IMR-90 (cell line): ENCODE measurements around the gene PCP4. TPM values are rescaled to one million over a fixed set of nuclear protein-coding genes. Genes with fewer than 3 reads are reported as not detected.

Experiments
- ATAC-seq: fragments of 200-7000 bp; cut with Tn5 transposase; 2 replicates; pipeline ENCODE4 v1.9.1; 2020; ENCODE audit warnings: low read depth, mild to moderate bottlenecking, moderate library complexity
- BruUV-seq: library from RNA; stranded (reverse); fragments of 400-500 nt; replicated peaks from 2 replicates; lab custom pipeline; 2021; lab: Mats Ljungman, UMichigan
- CTCF ChIA-PET: fragments of 300-600 bp; formaldehyde crosslinking; extraction: SDS; loops from one replicate; lab custom pipeline; 2021; ENCODE audit warnings: antibody characterized with exemption; lab: Yijun Ruan, JAX
- POLR2A ChIA-PET: fragments of 300-600 bp; sonication (Branson Sonifier 250); formaldehyde crosslinking; loops from one replicate; lab custom pipeline; 2022; ENCODE audit warnings: antibody characterized with exemption; ENCODE audit not compliant: unreplicated experiment; lab: Charles Lee
- DNase-seq: peaks from one replicate; pipeline ENCODE4 v3.0.0; 2013
- H2AFZ ChIP-seq: replicated peaks from 2 replicates; pipeline ENCODE3; 2013; ENCODE audit warnings: low read length, mild to moderate bottlenecking; ENCODE audit not compliant: poor library complexity
- H2AK5ac ChIP-seq: 2 replicates; pipeline ENCODE4 v1.6.1; 2013; ENCODE audit warnings: low read depth, low read length, inconsistent platforms
- H2AK9ac ChIP-seq: replicated peaks from 2 replicates; pipeline ENCODE3; 2013; ENCODE audit warnings: mild to moderate bottlenecking, low read depth, low read length, moderate library complexity; ENCODE audit not compliant: poor library complexity
- H2BK120ac ChIP-seq: 2 replicates; pipeline ENCODE4 v1.6.1; 2013; ENCODE audit warnings: low read depth, low read length, inconsistent platforms
- H2BK15ac ChIP-seq: 3 replicates; pipeline ENCODE4 v1.6.1; 2013; ENCODE audit warnings: low read depth, low read length, inconsistent platforms
- H2BK20ac ChIP-seq: 2 replicates; pipeline ENCODE4 v1.6.1; 2013; ENCODE audit warnings: low read depth, mild to moderate bottlenecking, inconsistent platforms, low read length, moderate library complexity
- H2BK5ac ChIP-seq: 2 replicates; pipeline ENCODE4 v1.6.1; 2013; ENCODE audit warnings: mild to moderate bottlenecking, low read depth, low read length, inconsistent platforms; ENCODE audit not compliant: poor library complexity, severe bottlenecking
- H3K14ac ChIP-seq: replicated peaks from 2 replicates; pipeline ENCODE4 v1.6.1; 2013; ENCODE audit warnings: low read depth, low read length, inconsistent platforms
- H3K18ac ChIP-seq: 2 replicates; pipeline ENCODE4 v1.6.1; 2013; ENCODE audit warnings: low read depth, low read length, control low read depth
- H3K23ac ChIP-seq: 2 replicates; pipeline ENCODE4 v1.6.1; 2013; ENCODE audit warnings: low read depth, low read length, inconsistent platforms
- H3K27ac ChIP-seq: 2 replicates; pipeline ENCODE4 v1.5.1; 2013; ENCODE audit warnings: mild to moderate bottlenecking, control low read depth, low read length; ENCODE audit not compliant: insufficient read depth
- H3K27me3 ChIP-seq: 2 replicates; pipeline ENCODE4 v1.6.1; 2013; ENCODE audit warnings: low read length; ENCODE audit not compliant: control insufficient read depth, insufficient read depth
- H3K36me3 ChIP-seq: 2 replicates; pipeline ENCODE4 v1.6.1; 2013; ENCODE audit warnings: low read length, mixed read lengths; ENCODE audit not compliant: control insufficient read depth, insufficient read depth
- H3K4ac ChIP-seq: 2 replicates; pipeline ENCODE4 v1.6.1; 2013; ENCODE audit warnings: low read depth, low read length, inconsistent platforms
- H3K4me1 ChIP-seq: 2 replicates; pipeline ENCODE4 v1.6.1; 2013; ENCODE audit warnings: low read length, mixed read lengths; ENCODE audit not compliant: control insufficient read depth, insufficient read depth
- H3K4me2 ChIP-seq: 2 replicates; pipeline ENCODE4 v1.6.1; 2013; ENCODE audit warnings: low read depth, mild to moderate bottlenecking, control low read depth, low read length, moderate library complexity
- H3K4me3 ChIP-seq: 2 replicates; pipeline ENCODE4 v1.5.1; 2013; ENCODE audit warnings: low read depth, mild to moderate bottlenecking, control low read depth, low read length, moderate library complexity; ENCODE audit not compliant: insufficient read depth
- H3K56ac ChIP-seq: 2 replicates; pipeline ENCODE4 v1.6.1; 2013; ENCODE audit warnings: low read length, inconsistent platforms; ENCODE audit not compliant: insufficient read depth; ENCODE audit errors: extremely low read depth
- H3K79me1 ChIP-seq, 2 experiments: 2 replicates each; pipeline ENCODE4 v1.6.1; 2013; ENCODE audit warnings: low read length in 2 of 2, inconsistent platforms in 1 of 2, low read depth in 1 of 2
- H3K9ac ChIP-seq: 2 replicates; pipeline ENCODE4 v1.6.1; 2013; ENCODE audit warnings: low read depth, low read length, control low read depth
- H3K9me1 ChIP-seq: 2 replicates; pipeline ENCODE4 v1.6.1; 2013; ENCODE audit warnings: low read length, inconsistent platforms; ENCODE audit not compliant: insufficient read depth
- H3K9me3 ChIP-seq: 2 replicates; pipeline ENCODE4 v1.6.1; 2013; ENCODE audit warnings: low read length; ENCODE audit not compliant: control insufficient read depth, insufficient read depth
- H4K20me1 ChIP-seq: 2 replicates; pipeline ENCODE4 v1.6.1; 2013; ENCODE audit warnings: low read length, inconsistent platforms; ENCODE audit not compliant: insufficient read depth
- H4K5ac ChIP-seq: 2 replicates; pipeline ENCODE4 v1.6.1; 2013; ENCODE audit warnings: mild to moderate bottlenecking, low read depth, low read length, control low read depth
- H4K8ac ChIP-seq, 2 experiments: 2 replicates each; pipeline ENCODE4 v1.6.1; 2013; ENCODE audit warnings: low read depth in 2 of 2, low read length in 2 of 2, control low read depth in 1 of 2, inconsistent platforms in 1 of 2
- H4K91ac ChIP-seq: 2 replicates; pipeline ENCODE4 v1.6.1; 2013; ENCODE audit warnings: low read depth, low read length, inconsistent platforms; ENCODE audit not compliant: insufficient read depth
- BHLHE40 ChIP-seq: fragments of 150-350 bp; IDR thresholded peaks from 2 replicates; pipeline ENCODE4 v1.6.1; 2016; ENCODE audit warnings: mild to moderate bottlenecking, low read depth, low read length
- CEBPB ChIP-seq: IDR thresholded peaks from 2 replicates; pipeline ENCODE4 v1.6.1; 2012; ENCODE audit warnings: low read depth, low read length, improper control_type of control experiment
- CHD1 ChIP-seq: IDR thresholded peaks from 2 replicates; pipeline ENCODE4 v1.6.1; 2012; ENCODE audit warnings: low read depth, low read length, improper control_type of control experiment
- CTCF ChIP-seq: conservative IDR thresholded peaks from 2 replicates; pipeline ENCODE4 v1.5.1; 2012; ENCODE audit warnings: mild to moderate bottlenecking, low read depth, low read length, improper control_type of control experiment
- ELK1 ChIP-seq: fragments of 150-350 bp; IDR thresholded peaks from 2 replicates; pipeline ENCODE4 v1.6.1; 2016; ENCODE audit warnings: low read depth, mild to moderate bottlenecking, low read length, moderate library complexity, borderline replicate concordance
- FOS ChIP-seq: fragments of 150-350 bp; IDR thresholded peaks from 2 replicates; pipeline ENCODE4 v1.6.1; 2016; ENCODE audit warnings: low read depth, low read length
- MAFK ChIP-seq: IDR thresholded peaks from 2 replicates; pipeline ENCODE4 v1.6.1; 2012; ENCODE audit warnings: low read depth, low read length, improper control_type of control experiment
- MAZ ChIP-seq: IDR thresholded peaks from 2 replicates; pipeline ENCODE4 v1.6.1; 2012; ENCODE audit warnings: low read depth, mild to moderate bottlenecking, low read length, improper control_type of control experiment, moderate library complexity, borderline replicate concordance
- MXI1 ChIP-seq: IDR thresholded peaks from 2 replicates; pipeline ENCODE4 v1.6.1; 2012; ENCODE audit warnings: low read depth, mild to moderate bottlenecking, low read length, moderate library complexity, borderline replicate concordance
- NFE2L2 ChIP-seq: fragments of 150-350 bp; IDR thresholded peaks from 2 replicates; pipeline ENCODE4 v1.6.1; 2016; ENCODE audit warnings: low read depth, mild to moderate bottlenecking, low read length
- POLR2A ChIP-seq: IDR thresholded peaks from 2 replicates; pipeline ENCODE4 v1.6.1; 2012; ENCODE audit warnings: mild to moderate bottlenecking, low read depth, low read length
- RAD21 ChIP-seq: IDR thresholded peaks from 2 replicates; pipeline ENCODE4 v1.6.1; 2012; ENCODE audit warnings: low read length, improper control_type of control experiment
- RCOR1 ChIP-seq: IDR thresholded peaks from 2 replicates; pipeline ENCODE4 v1.6.1; 2012; ENCODE audit warnings: mild to moderate bottlenecking, low read length, improper control_type of control experiment; ENCODE audit not compliant: insufficient replicate concordance
- RFX5 ChIP-seq: IDR thresholded peaks from 2 replicates; pipeline ENCODE4 v1.8.0; 2012; ENCODE audit warnings: low read depth, mild to moderate bottlenecking, low read length, moderate library complexity
- SMC3 ChIP-seq: fragments of 150-350 bp; IDR thresholded peaks from 2 replicates; pipeline ENCODE4 v1.6.1; 2016; ENCODE audit warnings: low read depth, mild to moderate bottlenecking, antibody characterized with exemption, low read length, moderate library complexity
- USF2 ChIP-seq: fragments of 150-350 bp; IDR thresholded peaks from 2 replicates; pipeline ENCODE4 v1.6.1; 2017; ENCODE audit warnings: mild to moderate bottlenecking, antibody characterized with exemption, low read length, low read depth
- WGBS, 2 experiments: methylation state at CpG; one replicate each; pipeline versions ENCODE4 v1.1.5 to v1.1.7; 2013; ENCODE audit warnings: missing lambda C conversion rate in 2 of 2; ENCODE audit not compliant: insufficient read length in 1 of 2; ENCODE audit errors: extremely low coverage in 2 of 2; 5-methylcytosine and 5-hydroxymethylcytosine counted together
- dilution Hi-C: fragments of 300-500 bp; cut with HindIII; formaldehyde crosslinking; loops from one replicate; pipeline ENCODE4 v1.14.3; 2018; ENCODE audit warnings: low sequenced_read_pairs; ENCODE audit not compliant: unreplicated experiment
- in situ Hi-C: fragments of 300-500 bp; cut with MboI; formaldehyde crosslinking; loops from 3 replicates; pipeline ENCODE4 v1.14.3; 2019; ENCODE audit warnings: low sequenced_read_pairs, inconsistent platforms, mixed read lengths
- intact Hi-C: fragments of 100-400 bp; cut with micrococcal nuclease; formaldehyde crosslinking; loops from 2 replicates; pipeline ENCODE4 v1.10.0; 2022
- polyA plus RNA-seq, 3 experiments: library from polyadenylated mRNA; depleted of rRNA; stranded (reverse); fragments of >200 nt; gene quantifications; 2 replicates each; pipeline ENCODE4 v1.2.3, GENCODE V29; 2012; ENCODE audit warnings: low replicate concordance in 1 of 3
- total RNA-seq: library from RNA; depleted of rRNA; stranded (reverse); fragments of >200 nt; gene quantifications from 2 replicates; pipeline ENCODE4 v1.2.3, GENCODE V29; 2012

The PCP4 gene
- total and polyA plus RNA-seq, 2 of the 4 experiments (the other 2 are of a cell fraction) = not detected

- no peak overlapping the region for H2AK9ac ChIP-seq
- H2AK5ac ChIP-seq = no peak overlapping the region
- no peak for ATAC-seq
- no peak overlapping the region for H3K27ac ChIP-seq
- in situ Hi-C loops = no loop called here
- H3K56ac ChIP-seq = no peak overlapping the region
- no peaks in the 10 kb centered on the region for H3K27me3 ChIP-seq
- H3K4ac ChIP-seq = no peak overlapping the region
- no peak overlapping the region for H4K91ac ChIP-seq
- no peaks in the 10 kb centered on the region for H3K4me1 ChIP-seq
- intact Hi-C loops = no loop called here
- no CpG with 5 or more reads among the region's 2 CpGs for WGBS, 2 experiments
- TF ChIP-seq MAZ = no peak
- no peak for TF ChIP-seq POLR2A
- no peak for TF ChIP-seq FOS
- no peak for TF ChIP-seq RFX5
- no peak for TF ChIP-seq BHLHE40
- TF ChIP-seq CTCF = no peak
- no peak for TF ChIP-seq NFE2L2
- no peak for TF ChIP-seq CHD1
- TF ChIP-seq RAD21 = no peak
- TF ChIP-seq USF2 = no peak
- TF ChIP-seq SMC3 = no peak
- TF ChIP-seq CEBPB = no peak
- no peak for TF ChIP-seq ELK1
- TF ChIP-seq MXI1 = no peak
- no peak for TF ChIP-seq MAFK
- no peak for TF ChIP-seq RCOR1
- H2AFZ ChIP-seq = no peak overlapping the region
- H2BK5ac ChIP-seq = no peak overlapping the region
- no peak overlapping the region for H2BK15ac ChIP-seq
- H2BK120ac ChIP-seq = no peak overlapping the region
- H3K14ac ChIP-seq = no peak overlapping the region
- no peak overlapping the region for H3K4me2 ChIP-seq
- no peak overlapping the region for H4K5ac ChIP-seq
- no peak overlapping the region for H3K18ac ChIP-seq
- H3K9me1 ChIP-seq = no peaks in the 10 kb centered on the region
- no peaks in the 10 kb centered on the region for H3K79me1 ChIP-seq
- peaks cover 32% of the 10 kb centered on the region for H3K9me3 ChIP-seq
- POLR2A ChIA-PET = no interaction called here
- H3K9ac ChIP-seq = no peak overlapping the region
- no peak overlapping the region for H4K8ac ChIP-seq
- H2BK20ac ChIP-seq = no peak overlapping the region
- no peak overlapping the region for H3K23ac ChIP-seq
- H3K36me3 ChIP-seq = no peaks in the 10 kb centered on the region
- no peaks in the 10 kb centered on the region for H4K20me1 ChIP-seq
- dilution Hi-C loops = no loop called here
- no peak for DNase-seq
- CTCF ChIA-PET = interaction anchor here (0.6 kb wide), 1 partner anchor 12 kb away, joined by 4 read pairs; no protein-coding TSS in a partner anchor
- H3K4me3 ChIP-seq = no peak overlapping the region
- BruUV-seq = no TSS peak
Observed at GRCh38 chr21:39946199-39946598, 79.0 kb downstream of the PCP4 start.
